Endometrial microvascular endothelial cells (primary cell): ENCODE measurements around the gene ZFAND3. TPM values are rescaled to one million over a fixed set of nuclear protein-coding genes. Genes with fewer than 3 reads are reported as not detected.
"Not testable (repeated sequence)": the region's sequence is repeated elsewhere in the genome, so short reads cannot be mapped to it uniquely, and the experiment has no call there.

Experiments
- in situ Hi-C: cut with HindIII; loops from 2 replicates; pipeline ENCODE4 v1.10.0; 2017; ENCODE audit warnings: low sequenced_read_pairs, low pct_unique_long_range_greater_than_20kb; ENCODE audit errors: inconsistent ontology term
- total RNA-seq: library from RNA; depleted of rRNA; stranded (reverse); fragments of >200 nt; gene quantifications from one replicate; pipeline ENCODE4 v1.2.3, GENCODE V29; 2015; ENCODE audit errors: inconsistent ontology term

ZFAND3 gene
- total RNA-seq, 1 donor from 2014 or later: 20.5 TPM

DNA sequence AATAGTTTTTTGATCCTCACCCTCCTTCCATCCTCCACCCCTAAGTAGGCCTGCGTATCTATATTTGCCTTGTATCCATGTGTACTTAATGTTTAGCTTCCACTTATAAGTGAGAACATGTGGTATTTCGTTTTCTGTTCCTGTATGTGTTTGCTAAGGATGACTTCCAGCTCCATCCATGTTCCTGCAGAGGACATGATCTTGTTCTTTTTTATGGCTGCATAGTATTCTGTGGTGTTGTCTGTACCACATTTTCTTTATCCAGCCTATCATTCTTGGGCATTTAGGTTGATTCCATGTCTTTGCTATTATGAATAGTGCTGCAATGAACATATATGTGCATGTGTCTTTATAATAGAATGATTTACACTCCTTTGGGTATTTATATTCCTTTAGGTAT, 129.1 kb downstream of the ZFAND3 start:
- in situ Hi-C loops: not testable (repeated sequence)

DNA sequence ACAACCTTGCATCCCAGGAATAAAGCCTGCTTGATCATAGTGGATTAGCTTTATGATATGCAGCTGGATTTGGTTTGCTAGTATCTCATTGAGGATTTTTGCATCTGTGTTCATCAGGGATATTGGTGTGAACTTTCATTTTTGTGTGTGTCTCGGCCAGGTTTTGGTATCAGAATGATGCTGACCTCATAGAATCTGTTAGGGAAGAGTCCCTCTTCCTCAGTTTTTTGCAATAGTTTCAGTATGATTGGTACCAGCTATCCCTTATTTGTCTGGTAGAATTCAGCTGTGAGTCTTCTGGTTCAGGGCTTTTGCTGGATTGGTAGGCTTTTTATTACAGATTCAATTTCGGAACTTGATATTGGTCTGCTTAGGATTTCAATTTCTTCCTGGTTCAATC, 132.5 kb downstream of the ZFAND3 start:
- in situ Hi-C loops: no loop called here

DNA sequence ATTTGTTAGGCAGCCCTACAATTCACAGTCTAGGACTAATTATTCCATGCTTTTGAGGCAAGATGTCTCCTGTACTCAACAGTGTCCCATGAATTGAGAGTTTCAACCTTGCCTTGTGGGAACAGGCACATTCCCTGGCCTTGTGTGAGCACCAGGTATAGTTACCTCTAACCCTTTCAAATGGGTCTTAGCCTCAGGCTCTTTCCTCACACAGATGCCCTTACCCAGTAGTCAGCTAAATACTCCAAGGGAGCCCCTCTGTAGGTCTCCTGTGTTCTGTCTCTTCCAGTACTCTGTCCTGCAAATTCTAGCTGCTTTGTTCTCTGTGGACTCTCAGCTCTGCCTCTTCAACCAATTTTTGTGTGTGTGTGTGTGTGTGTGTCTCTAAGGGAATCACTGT, 135.3 kb downstream of the ZFAND3 start:
- in situ Hi-C loops: no loop called here

DNA sequence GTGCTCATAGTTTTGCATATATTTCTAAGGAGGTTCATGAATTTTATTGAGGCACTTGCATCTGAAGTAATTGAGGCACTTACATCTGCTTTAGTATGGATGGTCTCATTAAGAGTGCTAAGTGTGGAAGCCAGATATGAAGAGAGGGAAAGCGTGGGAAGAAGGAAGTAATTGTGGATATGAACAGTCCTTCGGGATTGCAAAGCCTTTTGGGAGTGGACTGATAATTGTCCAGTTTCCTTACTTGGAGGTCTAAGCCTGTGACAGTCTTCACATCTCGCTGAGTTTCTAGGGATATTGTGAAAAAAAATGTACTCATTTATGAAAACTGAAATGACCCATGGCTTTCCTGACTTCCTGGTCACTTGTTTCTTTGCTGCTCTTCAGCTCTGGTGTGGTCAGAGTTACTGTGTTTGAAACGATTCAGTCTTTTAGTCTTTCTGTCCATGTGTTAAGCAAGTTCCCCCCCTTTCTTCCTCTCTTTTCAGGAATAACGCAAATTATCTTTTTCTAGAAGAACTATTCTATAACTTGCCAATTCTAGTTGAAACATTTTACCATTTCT, 137.3 kb downstream of the ZFAND3 start:
- in situ Hi-C loops: no loop called here

DNA sequence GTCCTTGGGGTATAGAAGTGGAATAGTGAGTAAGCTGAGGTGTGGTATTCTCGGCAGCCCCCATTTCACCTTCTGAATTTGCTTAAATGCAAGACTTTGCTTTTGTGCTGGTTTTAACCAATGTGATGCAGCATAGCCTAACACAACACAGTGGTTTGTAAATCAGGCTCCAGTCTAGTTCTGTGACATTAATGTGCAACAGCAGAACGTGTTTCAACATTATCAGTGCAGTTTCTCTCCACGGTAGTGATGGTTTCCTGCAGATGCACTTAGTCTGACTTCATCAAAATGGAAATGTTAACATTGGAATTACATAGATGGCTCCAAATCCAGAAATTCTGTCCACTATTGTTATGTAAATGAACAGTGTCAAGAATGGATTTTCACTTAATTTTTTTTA, 139.5 kb downstream of the ZFAND3 start:
- in situ Hi-C loops: no loop called here

DNA sequence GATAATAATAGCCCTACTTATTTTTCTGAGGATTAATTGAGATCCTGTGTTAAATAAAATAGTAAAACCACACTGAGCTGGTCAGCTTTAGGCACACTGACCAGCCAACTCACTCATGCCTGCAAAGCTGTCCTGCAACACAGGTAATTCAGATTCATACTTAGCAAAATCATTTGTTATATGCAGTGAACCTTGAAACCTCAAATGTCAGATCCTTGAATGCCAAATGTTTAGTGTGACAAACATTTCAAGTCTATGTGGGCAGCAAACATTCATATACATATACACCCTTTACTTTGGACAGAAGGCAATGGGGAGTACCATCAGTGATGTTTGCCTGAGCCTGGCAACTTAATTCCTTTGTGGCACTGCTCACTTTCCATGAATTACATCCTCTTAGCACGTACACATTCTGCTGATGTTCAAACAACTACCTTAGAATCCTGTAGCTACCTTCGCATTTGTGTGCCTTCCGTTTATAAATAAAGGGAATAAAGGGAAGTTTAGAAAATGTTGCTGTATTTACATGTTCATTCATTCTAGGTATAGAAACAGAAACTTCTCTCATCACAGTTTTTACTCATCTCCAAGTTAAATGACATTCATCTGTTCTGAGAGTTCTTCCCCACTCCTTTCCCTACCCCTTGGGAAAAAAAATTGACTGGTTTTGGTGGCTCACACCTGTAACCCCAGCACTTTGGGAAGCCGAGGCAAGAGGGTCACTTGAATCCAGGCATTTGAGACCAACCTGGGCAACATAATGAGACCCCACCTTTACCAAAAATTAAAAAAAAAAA, 140.8 kb downstream of the ZFAND3 start:
- in situ Hi-C loops: no loop called here

DNA sequence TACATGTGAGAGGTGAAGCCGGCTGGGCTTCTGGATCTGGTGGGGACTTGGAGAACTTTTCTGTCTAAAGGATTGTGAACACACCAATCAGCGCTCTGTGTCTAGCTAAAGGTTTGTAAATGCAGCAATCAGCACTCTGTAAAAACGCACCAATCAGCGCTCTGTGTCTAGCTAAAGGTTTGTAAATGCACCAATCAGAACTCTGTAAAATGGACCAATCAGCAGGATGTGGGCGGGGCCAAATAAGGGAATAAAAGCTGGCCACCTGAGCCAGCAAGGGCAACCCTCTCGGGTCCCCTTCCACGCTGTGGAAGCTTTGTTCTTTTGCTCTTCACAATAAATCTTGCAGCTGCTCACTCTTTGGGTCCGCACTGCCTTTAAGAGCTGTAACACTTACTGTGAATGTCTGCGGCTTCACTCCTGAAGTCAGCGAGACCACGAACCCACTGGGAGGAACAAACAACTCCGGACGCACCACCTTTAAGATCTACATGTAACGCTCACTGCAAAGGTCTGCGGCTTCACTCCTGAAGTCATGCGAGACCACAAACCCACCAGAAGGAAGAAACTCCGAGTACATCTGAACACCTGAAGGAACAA, 143.1 kb downstream of the ZFAND3 start:
- in situ Hi-C loops: not testable (repeated sequence)

DNA sequence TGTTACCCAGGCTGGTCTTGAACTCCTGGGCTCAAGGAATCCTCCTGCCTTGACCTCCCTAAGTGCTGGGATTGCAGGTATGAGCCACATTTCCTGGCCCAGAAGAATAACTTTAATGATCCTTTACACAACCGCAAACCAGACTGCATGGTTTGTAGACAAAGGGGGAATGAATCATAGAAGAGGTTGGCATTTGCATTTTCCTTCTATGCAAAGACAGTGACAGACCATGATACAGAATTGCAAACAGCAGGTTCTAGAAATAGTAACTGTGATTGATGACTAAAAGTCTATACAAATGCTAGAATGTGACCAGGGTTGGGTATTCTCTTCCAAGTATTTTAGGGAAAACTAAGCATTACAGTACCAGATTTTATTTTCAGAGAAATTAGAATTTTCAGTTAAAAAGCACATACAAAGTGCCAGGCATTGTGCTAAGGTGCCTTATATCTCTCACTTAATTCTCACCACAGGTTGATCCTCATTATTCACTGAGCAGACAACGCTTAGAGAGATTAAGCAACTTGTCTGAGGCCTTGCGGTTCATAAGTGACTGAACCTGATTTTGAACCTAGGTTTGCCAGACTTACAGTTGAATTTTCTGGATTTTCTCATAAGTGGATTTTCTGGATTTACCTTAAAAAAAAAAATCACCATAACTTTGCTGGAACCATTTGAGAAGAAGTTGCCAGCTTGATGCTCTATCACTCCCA, 146.6 kb downstream of the ZFAND3 start:
- in situ Hi-C loops: no loop called here

DNA sequence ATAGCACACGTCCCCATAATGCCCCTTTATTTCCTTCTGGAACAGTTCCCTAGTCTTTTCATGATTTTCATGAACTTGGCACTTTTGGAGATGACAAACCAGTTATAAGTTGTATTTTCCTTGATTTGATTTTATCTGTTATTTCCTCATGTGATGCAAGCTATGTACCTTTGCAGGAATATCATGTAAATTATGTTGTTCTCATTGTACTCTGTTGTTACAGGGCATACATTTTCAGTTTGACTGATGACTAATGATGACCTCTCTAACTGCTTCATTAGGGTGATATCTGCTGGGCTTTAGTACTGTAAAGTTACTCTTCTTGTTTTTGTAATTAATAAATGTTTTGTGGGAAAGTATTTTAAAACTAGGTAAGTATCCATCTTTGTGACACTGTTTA, 147.3 kb downstream of the ZFAND3 start:
- in situ Hi-C loops: no loop called here

DNA sequence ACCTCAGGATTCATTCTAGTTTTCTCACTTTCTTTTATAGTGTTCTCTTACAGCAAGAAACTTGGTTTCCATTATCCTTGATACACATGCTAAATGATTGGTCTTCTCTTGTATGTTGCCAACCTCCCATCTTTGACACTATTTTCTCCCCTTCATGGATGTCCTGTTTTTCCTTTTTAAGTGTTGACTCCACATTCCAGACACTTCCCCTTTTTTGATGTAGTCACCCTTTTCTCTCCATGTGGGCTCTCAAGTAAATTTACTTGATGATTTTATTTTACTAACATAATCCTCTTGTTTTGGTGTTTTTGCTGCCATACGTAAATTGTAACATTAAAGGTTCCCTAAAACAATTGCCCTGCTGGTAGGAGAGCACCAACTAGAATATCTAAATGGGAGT, 148.1 kb downstream of the ZFAND3 start:
- in situ Hi-C loops: no loop called here

DNA sequence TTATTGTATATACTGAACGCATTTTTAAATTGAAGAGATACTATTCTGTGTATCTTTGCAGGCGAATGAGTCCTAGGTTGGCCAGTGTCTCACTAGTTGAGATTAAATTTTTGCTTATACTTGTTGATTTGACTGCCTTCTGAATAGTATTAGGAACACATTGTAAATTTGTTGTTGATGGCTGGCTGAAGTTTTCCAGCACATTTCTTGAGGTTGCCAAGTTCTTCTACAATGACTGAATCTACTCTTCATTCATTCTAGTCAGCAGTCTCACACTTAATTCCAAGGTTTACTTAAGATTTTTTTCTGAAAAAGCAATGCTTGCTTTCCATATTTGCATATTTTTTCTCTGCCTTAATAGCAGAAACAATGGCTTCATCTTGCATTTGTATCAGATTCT, 151.7 kb downstream of the ZFAND3 start:
- in situ Hi-C loops: no loop called here

DNA sequence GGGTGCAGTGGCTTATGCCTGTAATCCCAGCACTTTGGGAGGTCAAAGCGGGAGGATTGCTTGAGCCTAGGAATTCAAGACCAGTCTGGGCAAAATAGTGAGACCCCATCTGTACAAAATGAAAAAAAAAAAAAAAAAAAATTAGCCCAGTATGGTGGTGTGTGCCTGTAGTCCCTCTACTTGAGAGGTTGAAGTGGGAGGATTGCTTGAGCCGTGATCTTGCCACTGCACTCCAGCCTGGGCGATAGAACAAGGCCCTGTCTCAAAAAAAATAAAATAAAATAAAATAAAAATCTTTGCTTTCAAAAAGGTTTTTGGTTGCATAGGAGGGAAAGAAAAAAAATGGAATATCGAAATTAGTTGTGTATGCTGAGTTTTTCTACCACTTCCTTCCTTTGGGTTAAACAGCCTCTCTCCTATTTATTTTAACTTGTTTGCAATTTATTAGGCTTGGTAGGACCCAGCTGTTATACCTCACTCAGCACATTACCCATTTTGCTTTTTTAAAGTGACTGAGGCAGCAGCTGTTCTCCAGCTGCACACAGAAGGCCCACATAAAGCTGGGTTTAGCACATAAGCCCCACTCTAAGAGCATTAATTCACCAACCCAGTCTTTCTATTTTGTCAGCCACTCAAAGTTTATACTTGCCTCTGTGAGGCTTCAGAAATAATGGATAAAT, 152.3 kb downstream of the ZFAND3 start:
- in situ Hi-C loops: no loop called here

DNA sequence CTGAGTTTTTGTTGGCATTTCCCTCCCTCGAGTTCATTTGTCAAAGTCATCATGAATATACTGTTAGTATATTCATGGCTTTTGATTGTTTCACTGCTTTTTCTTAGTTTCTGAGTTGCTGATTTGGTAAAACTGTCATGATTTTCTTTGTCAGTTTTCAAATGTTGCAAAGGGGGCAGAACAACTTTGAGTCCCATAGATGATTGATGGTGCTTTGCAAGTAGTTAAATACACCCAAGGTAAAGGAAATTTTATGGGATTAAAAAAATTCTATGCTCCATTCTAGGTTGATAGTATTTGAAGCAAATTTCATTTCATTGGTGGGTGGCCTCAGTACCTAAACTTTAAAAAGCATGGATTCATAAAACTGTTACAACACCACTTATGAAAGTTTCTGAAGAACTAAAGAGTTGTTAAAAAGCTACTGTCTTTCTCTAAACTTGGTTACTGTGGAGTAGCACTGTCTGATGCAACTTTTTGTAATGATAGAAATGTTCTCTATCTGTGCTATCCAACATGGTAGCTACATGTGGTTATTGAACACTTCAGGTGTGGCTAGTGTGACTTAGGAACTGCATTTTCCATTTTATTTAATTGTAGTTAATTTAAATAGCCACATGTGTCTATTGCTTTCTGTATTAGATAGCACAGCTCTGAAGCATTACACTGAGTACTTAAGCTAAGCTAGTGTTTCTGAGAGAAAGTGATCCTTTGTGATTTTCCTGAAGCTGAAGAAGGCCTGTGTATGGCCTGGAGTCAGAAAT, 153.6 kb downstream of the ZFAND3 start:
- in situ Hi-C loops: no loop called here

DNA sequence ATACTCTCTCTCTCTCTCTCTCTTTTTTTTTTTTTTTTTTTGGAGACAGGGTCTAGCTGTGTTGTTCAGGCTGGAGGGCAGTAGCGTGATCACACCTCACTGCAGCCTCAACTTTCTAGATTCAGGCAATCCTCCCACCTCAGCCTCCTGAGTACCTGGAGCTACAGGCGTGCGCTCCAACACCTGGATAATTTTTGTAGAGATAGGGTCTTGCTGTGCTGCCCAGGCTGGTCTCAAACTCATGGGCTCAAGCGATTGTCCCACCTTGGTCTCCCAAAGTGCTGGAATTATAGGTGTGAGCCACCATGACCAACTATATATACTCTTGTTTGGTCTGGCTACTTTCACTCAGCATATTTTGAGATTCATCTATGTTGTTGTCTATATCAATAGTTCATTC, 154.9 kb downstream of the ZFAND3 start:
- in situ Hi-C loops: no loop called here

DNA sequence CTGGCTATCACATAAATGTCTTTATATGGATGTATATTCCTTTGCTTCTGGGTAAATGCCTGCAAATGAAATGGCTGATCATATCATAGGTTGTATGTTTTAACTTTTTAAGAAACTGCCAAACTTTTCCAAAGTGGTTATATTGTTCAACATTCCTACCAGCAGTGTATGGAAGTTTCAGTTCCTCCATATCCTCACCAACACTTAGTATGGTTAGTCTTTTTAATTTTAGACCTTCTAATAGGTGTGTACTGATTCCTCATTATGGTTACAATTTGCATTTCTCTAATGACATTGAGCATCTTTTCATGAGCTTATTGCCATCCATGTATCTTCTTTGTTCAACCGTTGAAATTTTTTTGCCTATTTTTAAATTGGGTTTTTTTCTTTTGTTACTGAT, 155.4 kb downstream of the ZFAND3 start:
- in situ Hi-C loops: no loop called here

DNA sequence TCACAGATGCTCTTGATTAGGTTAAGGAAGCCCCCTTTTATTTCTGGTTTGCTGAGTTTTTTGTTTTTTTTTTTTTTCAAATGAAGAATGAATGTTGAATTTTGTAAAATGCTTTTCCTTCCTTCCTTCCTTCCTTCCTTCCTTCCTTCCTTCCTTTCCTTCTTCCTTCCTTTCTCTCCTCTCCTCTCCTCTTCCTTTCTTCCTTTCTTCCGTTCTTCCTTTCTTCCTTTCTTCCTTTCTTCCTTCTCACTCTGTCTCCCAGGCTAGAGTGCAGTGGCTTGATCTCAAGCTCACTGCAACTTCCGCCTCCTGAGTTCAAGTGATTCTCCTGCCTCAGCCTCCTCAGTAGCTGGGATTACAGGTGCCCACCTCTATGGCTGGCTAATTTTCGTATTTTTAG, 158.2 kb downstream of the ZFAND3 start:
- in situ Hi-C loops: no loop called here

DNA sequence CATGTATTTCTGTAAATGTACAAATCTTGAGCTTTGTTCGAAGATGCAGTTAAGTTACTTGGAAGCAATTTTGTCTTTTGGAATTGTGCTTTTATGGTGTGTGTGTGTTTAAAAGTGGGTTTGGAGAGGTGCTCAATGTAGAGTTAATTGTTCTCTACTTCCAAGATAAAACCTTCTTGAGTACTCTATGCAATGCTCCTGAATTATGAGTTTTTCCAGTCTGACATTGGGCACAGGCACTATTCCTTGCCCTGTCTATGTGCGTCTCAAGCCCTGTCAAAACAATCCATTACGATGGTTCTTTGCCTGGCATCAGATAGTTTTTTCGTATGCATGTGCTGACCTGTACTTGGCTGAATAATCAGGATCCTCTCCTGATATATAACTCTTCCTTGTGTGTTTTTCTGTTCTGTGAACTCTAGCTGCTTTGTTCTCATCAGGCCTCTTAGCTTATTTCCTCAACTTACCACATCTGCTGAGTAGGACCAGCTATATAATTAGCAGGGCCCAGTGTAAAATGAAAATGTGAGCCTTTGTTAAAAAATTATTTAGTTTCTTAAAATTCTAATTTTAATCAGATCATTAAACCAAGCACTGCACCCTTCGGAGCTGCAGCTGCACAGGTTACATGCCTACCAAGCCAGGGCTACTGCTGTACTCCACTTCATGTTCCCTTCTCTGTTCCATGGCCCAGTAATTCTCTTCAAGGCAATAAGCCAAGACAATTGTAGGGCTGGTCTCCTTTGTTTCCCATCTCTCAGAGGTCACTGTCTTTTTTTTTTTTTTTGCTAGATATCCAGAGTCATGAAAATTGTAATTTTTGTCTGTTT, 160.1 kb downstream of the ZFAND3 start:
- in situ Hi-C loops: no loop called here

DNA sequence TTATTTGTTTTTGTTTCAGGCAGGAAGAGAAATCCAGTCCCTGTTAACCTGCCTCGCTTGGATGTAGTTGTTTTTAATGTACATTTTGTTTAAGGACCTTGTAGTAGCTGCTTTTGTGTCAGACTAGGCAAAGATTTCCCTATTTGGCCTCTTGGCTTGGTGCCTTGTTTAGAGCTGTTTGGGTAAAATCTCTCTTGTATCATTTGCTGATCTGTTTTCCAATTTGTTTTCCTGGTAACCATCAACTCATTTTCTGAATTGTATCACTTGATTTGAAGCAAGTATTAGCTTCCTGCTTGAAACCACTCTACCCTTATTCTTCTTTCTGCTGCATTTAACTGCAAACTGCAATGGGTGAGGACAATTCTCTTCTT, 160.7 kb downstream of the ZFAND3 start:
- in situ Hi-C loops: no loop called here
